ENCODE data around the gene ETFBKMT.

Gene ETFBKMT

DNA sequence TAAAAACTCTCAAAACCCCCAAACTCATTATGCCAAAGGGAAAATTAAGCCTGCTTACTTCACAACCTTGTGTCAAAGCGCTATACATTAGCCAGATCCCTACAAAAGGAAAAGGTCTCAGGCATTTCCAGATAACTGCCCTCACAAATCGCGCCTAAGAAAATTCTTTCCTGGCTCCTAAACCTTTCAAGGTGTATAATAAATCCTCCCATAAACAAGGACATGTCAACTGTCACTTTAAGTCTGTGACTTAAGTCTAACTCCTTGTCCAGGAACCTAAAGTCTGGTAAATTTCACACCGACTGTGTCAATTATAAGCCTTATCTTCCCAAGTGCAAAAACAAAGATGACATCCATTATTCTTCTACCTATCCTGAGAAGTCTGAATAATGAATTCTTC lies 4.3 kb upstream of the ETFBKMT start:
- TF ChIP-seq CTCF (IDR thresholded peaks at IDR 0.05; ENCODE audit: extremely low read depth, insufficient read depth, missing control alignments): no peak
- no peak for DNase-seq (ENCODE audit: low spot score)
- in situ Hi-C loops (cut with MboI; ENCODE audit: low pct_unique_long_range_greater_than_20kb, low sequenced_read_pairs, unreplicated experiment): loop anchor here (10.0 to 25.0 kb wide), 3 partner anchors 407 to 1032 kb away; partner anchors contain the start of gene DNM1L

DNA sequence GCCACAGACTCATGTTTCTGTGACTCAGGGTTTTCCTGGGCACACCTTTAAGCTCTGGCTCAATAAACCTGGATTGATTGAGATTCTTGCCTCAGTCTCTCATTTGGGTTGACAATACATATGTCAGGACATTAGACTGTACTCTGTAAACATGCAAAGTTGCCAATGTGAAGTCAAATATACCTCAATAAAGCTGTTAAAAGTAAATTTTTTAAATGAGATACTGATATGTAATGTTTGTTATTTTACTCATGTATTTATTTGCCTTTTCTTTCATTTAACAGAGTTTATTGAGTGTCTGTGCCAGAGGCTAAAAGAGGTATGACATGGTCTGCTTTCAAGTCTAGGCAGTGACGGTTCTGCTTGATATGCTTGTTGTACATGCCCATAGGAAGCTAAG lies 3.7 kb upstream of the ETFBKMT start:
- in situ Hi-C loops (cut with MboI; ENCODE audit: low pct_unique_long_range_greater_than_20kb, low sequenced_read_pairs, unreplicated experiment): loop anchor here (10.0 to 25.0 kb wide), 3 partner anchors 407 to 1032 kb away; partner anchors contain the start of gene DNM1L
- no peak for TF ChIP-seq CTCF (IDR thresholded peaks at IDR 0.05; ENCODE audit: extremely low read depth, insufficient read depth, missing control alignments)
- no peak for DNase-seq (ENCODE audit: low spot score)

GRCh38 chr12:31658471-31659086 lies 909 bp upstream of the ETFBKMT start:
- TF ChIP-seq CTCF (IDR thresholded peaks at IDR 0.05; ENCODE audit: extremely low read depth, insufficient read depth, missing control alignments): no peak
- in situ Hi-C loops (cut with MboI; ENCODE audit: low pct_unique_long_range_greater_than_20kb, low sequenced_read_pairs, unreplicated experiment): loop anchor here (10.0 to 25.0 kb wide), 3 partner anchors 404 to 1029 kb away; partner anchors contain the start of gene DNM1L
- peak; percentile 10 for DNase-seq (ENCODE audit: low spot score)

DNA sequence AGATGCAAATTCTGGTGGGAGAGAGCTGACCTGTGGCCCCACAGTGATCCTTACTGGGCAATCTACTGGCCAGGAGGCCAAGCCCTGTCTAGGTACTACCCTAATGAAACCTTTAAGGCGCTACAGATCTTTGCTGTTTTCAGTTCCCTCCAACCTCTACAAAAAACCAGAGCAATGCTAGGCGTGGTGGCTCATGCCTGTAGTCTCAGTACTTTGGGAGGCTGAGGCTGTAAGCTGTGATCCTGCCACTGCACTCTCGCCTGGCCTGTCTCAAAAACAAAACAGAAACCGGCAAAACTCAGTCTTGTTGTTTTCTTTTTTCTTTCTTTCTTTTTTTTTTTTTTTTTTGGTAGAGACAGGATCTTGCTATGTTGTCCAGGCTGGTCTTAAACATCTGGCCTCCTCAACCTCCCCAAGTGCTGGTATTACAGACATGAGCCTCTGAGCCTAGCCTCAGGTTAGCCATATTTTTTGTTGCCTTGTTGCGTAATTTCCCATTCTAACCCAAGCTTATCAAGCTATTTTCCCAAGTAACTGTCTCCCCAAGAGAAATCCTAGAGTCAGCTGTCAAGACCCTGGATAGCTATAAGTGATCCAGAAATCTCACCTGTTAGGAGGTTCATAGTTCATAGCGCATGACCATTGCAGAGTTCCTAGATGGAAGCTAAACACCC lies 2.8 kb downstream of the ETFBKMT start:
- no peak for TF ChIP-seq CTCF (IDR thresholded peaks at IDR 0.05; ENCODE audit: extremely low read depth, insufficient read depth, missing control alignments)
- DNase-seq (ENCODE audit: low spot score): no peak
- in situ Hi-C loops (cut with MboI; ENCODE audit: low pct_unique_long_range_greater_than_20kb, low sequenced_read_pairs, unreplicated experiment): loop anchor here (25.0 kb wide), 2 partner anchors 400 to 1025 kb away; partner anchors contain the start of gene DNM1L

DNA sequence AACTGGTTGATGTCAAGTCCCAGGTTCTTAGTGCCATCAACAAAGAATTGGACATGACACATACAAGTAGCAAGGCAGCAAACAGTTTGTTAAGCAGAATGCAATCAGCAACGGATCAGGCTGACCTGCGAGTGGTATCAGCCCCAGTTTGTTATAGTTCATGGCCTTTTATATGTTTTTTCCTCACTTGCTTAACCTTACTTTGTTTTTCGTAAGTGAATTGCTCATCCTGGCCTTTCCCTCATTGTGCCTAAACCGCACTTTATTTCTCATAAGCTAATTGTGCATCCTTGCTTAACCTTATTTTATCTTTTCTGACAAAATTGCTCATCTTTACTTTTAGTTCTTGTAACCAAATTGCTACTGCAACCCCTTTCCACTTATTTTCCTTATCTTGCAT lies 4.1 kb downstream of the ETFBKMT start:
- in situ Hi-C loops (cut with MboI; ENCODE audit: low pct_unique_long_range_greater_than_20kb, low sequenced_read_pairs, unreplicated experiment): loop anchor here (25.0 kb wide), 2 partner anchors 399 to 1024 kb away; partner anchors contain the start of gene DNM1L
- TF ChIP-seq CTCF (IDR thresholded peaks at IDR 0.05; ENCODE audit: extremely low read depth, insufficient read depth, missing control alignments): no peak
- DNase-seq (ENCODE audit: low spot score): no peak

DNA sequence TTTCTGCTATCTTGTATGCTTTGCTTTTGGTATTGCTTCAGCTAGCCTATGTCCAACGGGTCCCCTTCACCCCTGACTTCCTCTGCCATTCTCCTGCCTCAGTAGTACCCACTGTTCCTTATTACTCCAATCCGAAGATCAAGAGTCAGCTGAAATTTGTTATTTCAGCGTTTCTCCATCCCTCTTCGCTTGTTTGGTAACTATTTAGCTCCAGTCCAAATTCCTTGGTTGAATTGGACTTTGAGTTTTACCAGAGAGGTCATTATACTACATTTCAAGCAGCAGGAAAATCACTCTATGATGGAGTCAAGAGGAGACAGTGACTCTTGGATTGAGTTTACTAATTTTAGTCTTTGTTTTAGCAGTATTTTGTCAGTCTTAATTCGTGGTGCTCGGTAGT lies 4.5 kb downstream of the ETFBKMT start:
- no peak for TF ChIP-seq CTCF (IDR thresholded peaks at IDR 0.05; ENCODE audit: extremely low read depth, insufficient read depth, missing control alignments)
- in situ Hi-C loops (cut with MboI; ENCODE audit: low pct_unique_long_range_greater_than_20kb, low sequenced_read_pairs, unreplicated experiment): loop anchor here (25.0 kb wide), 2 partner anchors 398 to 1023 kb away; partner anchors contain the start of gene DNM1L
- DNase-seq (ENCODE audit: low spot score): no peak
